Cortex of kidney (tissue), 1 donor: Measurements from ENCODE around the gene LANCL2.
"Not testable (repeated sequence)": the region's sequence is repeated elsewhere in the genome, so short reads cannot be mapped to it uniquely, and the experiment has no call there.

ENCODE experiments used
- DNase-seq: peaks from one replicate; lab custom pipeline; 2025; lab: John Stamatoyannopoulos, UW

Gene LANCL2

GRCh38 chr7:55471594-55471993 lies 106.5 kb downstream of the LANCL2 start:
- DNase-seq: not testable (repeated sequence)

- not testable (repeated sequence) for DNase-seq
These were observed 107.3 kb downstream of the LANCL2 start for GRCh38 chr7:55472406-55472805.

GRCh38 chr7:55472928-55473725 lies 108.0 kb downstream of the LANCL2 start:
- no peak for DNase-seq

- no peak for DNase-seq
These were observed 108.8 kb downstream of the LANCL2 start for GRCh38 chr7:55473932-55474331.

- DNase-seq: no peak
These were observed 110.1 kb downstream of the LANCL2 start for GRCh38 chr7:55474944-55475854.

GRCh38 chr7:55475855-55476803 lies 111.0 kb downstream of the LANCL2 start:
- DNase-seq: no peak

GRCh38 chr7:55476852-55477780 lies 112.0 kb downstream of the LANCL2 start:
- DNase-seq: no peak

GRCh38 chr7:55477781-55478374 lies 112.7 kb downstream of the LANCL2 start:
- no peak for DNase-seq

GRCh38 chr7:55478700-55479099 lies 113.6 kb downstream of the LANCL2 start:
- DNase-seq: no peak

- DNase-seq: no peak
These were observed 116.0 kb downstream of the LANCL2 start for GRCh38 chr7:55481155-55481554.

- no peak for DNase-seq
These were observed 117.9 kb downstream of the LANCL2 start for GRCh38 chr7:55483046-55483445.
